ENCODE measurements around the gene DYNLT1. TPM values are rescaled to one million over a fixed set of nuclear protein-coding genes. Genes with fewer than 3 reads are reported as not detected.

Gene DYNLT1
- total and polyA plus RNA-seq, 2 experiments from 2014 or later: 60.9 to 241 TPM

GRCh38 chr6:158589366-158589765 is 55.2 kb downstream of the DYNLT1 start:
- no peak for ATAC-seq
- Histone ChIP-seq H3F3A (replicated peaks; ENCODE audit: low read depth) (no peaks in the 10 kb centered on the region), H3K27ac (ENCODE audit: low read depth) (no peak overlapping the region), H4K20me1 (replicated peaks; ENCODE audit: insufficient read depth) (peaks cover 14% of the 10 kb centered on the region; the same call in 1 of the 2 replicates), H2AFZ (no peak overlapping the region), H3K4me2 (no peak overlapping the region), H3K9me2 (ENCODE audit: insufficient read depth) (no peaks in the 10 kb centered on the region), H3K27me3 (ENCODE audit: insufficient read depth) (no peaks in the 10 kb centered on the region), H3K79me2 (replicated peaks; ENCODE audit: insufficient read depth) (no peaks in the 10 kb centered on the region), H3K4me1 (ENCODE audit: insufficient read depth) (no peaks in the 10 kb centered on the region), H3K4me3 (no peak overlapping the region), H3K36me3 (ENCODE audit: insufficient read depth) (peaks cover 42% of the 10 kb centered on the region)
- TF ChIP-seq EZH2 (IDR thresholded peaks at IDR 0.05; ENCODE audit: low read depth, unreplicated experiment) (no peak), POLR2AphosphoS5 (IDR thresholded peaks at IDR 0.05; ENCODE audit: low read depth) (no peak), JUNB (IDR thresholded peaks at IDR 0.05; ENCODE audit: unreplicated experiment) (no peak), STAT1 (IDR thresholded peaks at IDR 0.05; ENCODE audit: unreplicated experiment) (no peak), CTCF (conservative IDR thresholded peaks at IDR 0.05; ENCODE audit: low read depth in 2 of 2) (no peak), REST (IDR thresholded peaks at IDR 0.05; ENCODE audit: unreplicated experiment) (no peak), ZNF114 (CRISPR knock-in tag; IDR thresholded peaks at IDR 0.05) (no peak), NANOG (IDR thresholded peaks at IDR 0.05; ENCODE audit: borderline replicate concordance) (no peak), EZH2phosphoT487 (IDR thresholded peaks at IDR 0.05; ENCODE audit: unreplicated experiment) (no peak), ZNF331 (CRISPR knock-in tag; IDR thresholded peaks at IDR 0.05; ENCODE audit: low read depth) (no peak), ETS1 (IDR thresholded peaks at IDR 0.05) (no peak), ZNF462 (CRISPR knock-in tag; IDR thresholded peaks at IDR 0.05) (no peak), CREB1 (CRISPR knock-in tag; IDR thresholded peaks at IDR 0.05; ENCODE audit: low read depth) (no peak)
- no peak for DNase-seq (ENCODE audit: low spot score)
- H3K27me3 Mint-ChIP-seq (ENCODE audit: insufficient read depth, low read depth, poor library complexity): peaks cover 2% of the 10 kb centered on the region
- H3K9me3 Mint-ChIP-seq: no peaks in the 10 kb centered on the region
- peaks cover 90% of the 10 kb centered on the region for H3K36me3 Mint-ChIP-seq (ENCODE audit: low read depth)
- no peaks in the 10 kb centered on the region for H3K4me1 Mint-ChIP-seq
- no peak overlapping the region for H3K4me3 Mint-ChIP-seq
- no peak overlapping the region for H3K27ac Mint-ChIP-seq

All from GM23338 (cell line).